HG02759 (cell line): Measurements from ENCODE around the gene ZBTB12.
"Not testable (repeated sequence)": the region's sequence is repeated elsewhere in the genome, so short reads cannot be mapped to it uniquely, and the experiment has no call there.

Source experiments
- ATAC-seq: cut with Tn5 transposase; IDR thresholded peaks from one replicate; pipeline ENCODE4 v1.9.1; 2021; ENCODE audit warnings: mild to moderate bottlenecking, moderate library complexity; ENCODE audit not compliant: unreplicated experiment

The ZBTB12 gene

GRCh38 chr6:31851980-31852718 lies 49.7 kb downstream of the ZBTB12 start:
- ATAC-seq: not testable (repeated sequence)

DNA sequence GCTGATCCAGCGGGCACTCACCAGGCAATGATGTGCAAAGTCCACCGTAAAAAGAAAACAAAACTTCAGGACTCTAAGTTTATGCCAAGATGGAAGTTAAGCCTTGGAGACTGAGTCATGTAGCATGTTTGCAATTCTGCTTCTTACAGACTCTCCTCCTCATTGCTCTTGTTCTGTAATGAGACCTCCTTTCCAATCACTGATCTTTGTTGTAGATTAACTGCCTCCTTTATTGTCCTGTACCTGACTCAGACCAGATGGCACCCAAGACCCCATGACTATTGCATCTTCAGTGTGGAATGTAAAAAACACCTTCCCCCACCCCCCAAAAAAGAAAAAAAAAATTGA lies 50.4 kb downstream of the ZBTB12 start:
- no peak for ATAC-seq

DNA sequence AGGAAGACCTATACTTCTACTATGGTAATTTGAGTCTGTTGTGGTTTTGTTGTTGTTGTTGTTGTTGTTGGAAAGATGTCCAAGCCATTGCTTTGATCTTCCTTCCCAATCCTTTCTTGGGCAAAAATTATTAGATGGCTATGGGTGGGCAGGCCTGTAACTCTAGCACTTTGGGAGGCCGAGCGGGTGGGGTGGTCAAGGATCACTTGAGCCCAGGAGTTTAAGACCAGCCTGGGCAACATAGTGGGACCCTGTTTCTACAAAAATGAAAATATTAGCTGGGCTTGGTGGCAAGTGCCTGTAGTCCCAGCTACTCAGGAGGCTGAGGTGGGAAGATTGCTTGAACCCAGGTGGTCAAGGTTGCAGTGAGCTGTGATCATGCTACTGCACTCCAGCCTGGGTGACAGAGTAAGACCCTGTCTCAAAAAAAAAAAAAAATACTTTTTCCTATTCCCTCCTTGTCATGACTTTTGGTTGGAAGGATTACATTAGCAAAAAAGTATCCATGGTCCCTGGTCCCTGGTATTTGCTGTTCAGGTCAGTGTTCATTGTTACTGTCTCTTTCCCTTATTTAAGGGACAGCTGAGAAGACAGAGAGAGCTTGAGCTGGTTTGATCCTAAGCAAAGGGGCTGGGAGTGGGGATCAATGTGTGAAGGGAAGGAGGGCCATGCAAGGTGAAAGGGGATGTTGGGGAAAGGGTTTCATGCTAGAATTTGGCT lies 51.0 kb downstream of the ZBTB12 start:
- no peak for ATAC-seq
